Measurements from ENCODE around the gene ARL15. TPM values are rescaled to one million over a fixed set of nuclear protein-coding genes. Genes with fewer than 3 reads are reported as not detected.
A peak's percentile ranks its signal among the peaks of the same experiment; 100 is the strongest.

The ARL15 gene
- total and polyA plus RNA-seq, 9 of the 15 experiments (the other 6 are each of a cell fraction or from before 2014, with no cell fraction given) = 18.5 to 80.4 (median 57.0) TPM

DNA sequence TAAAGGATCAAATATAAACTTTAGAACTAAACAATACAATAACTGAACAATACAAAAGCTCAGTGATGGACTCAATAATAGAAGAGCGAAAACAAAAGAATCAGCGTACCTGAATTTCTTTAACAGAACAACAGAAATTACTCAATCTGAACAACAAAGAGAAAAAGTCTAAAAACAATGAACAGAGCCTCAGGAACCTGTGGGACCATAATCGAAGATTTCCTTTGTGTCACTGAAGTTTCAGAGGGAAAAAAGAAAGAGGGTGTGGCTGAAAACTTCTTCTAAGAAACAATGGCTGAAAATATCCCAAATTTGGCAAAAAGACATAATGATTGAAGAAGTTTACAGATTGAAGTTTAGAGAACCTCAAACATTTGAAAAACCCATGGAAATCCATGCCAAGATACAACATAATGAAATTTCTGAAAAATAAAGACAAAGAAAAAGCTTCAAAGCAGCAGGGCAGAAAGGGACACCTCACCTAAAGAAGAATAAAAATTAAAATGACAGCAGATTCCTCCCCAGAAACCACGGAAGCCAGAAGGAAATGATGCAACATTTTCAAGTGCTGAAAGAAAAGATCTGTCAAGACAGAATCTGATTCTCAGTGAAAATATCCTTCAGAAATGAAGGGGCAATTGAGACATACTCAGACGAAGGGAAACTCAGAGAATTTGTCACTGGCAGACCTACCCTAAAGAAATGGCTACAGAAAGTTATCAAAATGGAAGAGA, 288.8 kb downstream of the ARL15 start:
- ChIA-PET CTCF (ENCODE audit: low intra/inter-chr PET ratio) (no interaction called here), POLR2A (interaction anchor here (1.0 to 1.1 kb wide), 3 partner anchors 8 to 13 kb away, joined by 3 to 4 read pairs (median 3); no protein-coding TSS in a partner anchor)
- Histone ChIP-seq H3K9ac (ENCODE audit: insufficient read depth in 1 of 2, low read depth in 2 of 2, low read length in 2 of 2) (peak overlapping the region in 1 of 2 experiments; percentile 33; a peak in 2 of 4 replicates), H3K79me2 (ENCODE audit: control insufficient read depth, insufficient read depth, low read length) (peaks cover 9% of the 10 kb centered on the region; the same call in 2 of the 3 replicates), H4K20me1 (replicated peaks; ENCODE audit: control insufficient read depth, insufficient read depth, low read length) (no peaks in the 10 kb centered on the region), H3K36me3 (ENCODE audit: control insufficient read depth, insufficient read depth, low read length) (peaks cover 5% of the 10 kb centered on the region; the same call in 2 of the 3 replicates), H3K27me3 (ENCODE audit: control insufficient read depth in 2 of 2, insufficient read depth in 2 of 2, low read length in 2 of 2) (no peaks in the 10 kb centered on the region), H3K4me1 (replicated peaks in 1 of 2; ENCODE audit: control insufficient read depth in 2 of 2, insufficient read depth in 2 of 2, low read length in 2 of 2) (peaks cover 6 to 22% of the 10 kb centered on the region in 2 experiments; a peak in 3 of 5 replicates), H3K4me2 (ENCODE audit: insufficient read depth, low read length) (peak overlapping the region; percentile 28; the same call in 1 of the 2 replicates), H3K4me3 (no peak overlapping the region), H3K9me3 (replicated peaks; ENCODE audit: control insufficient read depth, insufficient read depth, low read depth, low read length) (no peaks in the 10 kb centered on the region), H2AFZ (ENCODE audit: low read depth, low read length) (no peak overlapping the region), H3K27ac (ENCODE audit: extremely low read depth, low read depth, low read length) (peak overlapping the region; percentile 32), H3K9me1 (ENCODE audit: control insufficient read depth, insufficient read depth, low read length) (no peaks in the 10 kb centered on the region)
- BruUV-seq (replicated peaks) = TSS peak; percentile 40
- ATAC-seq = peak; percentile 83
- WGBS (ENCODE audit: insufficient coverage, low coverage, missing lambda C conversion rate) = 43% methylated on average over 5 of the region's 5 CpGs
- FAIRE-seq = peak; percentile 58
- peak in 2 of 4 experiments; percentile 13 to 26 for DNase-seq (ENCODE audit: extremely low read depth in 1 of 4, low spot score in 3 of 4)
- intact Hi-C loops (cut with micrococcal nuclease) (no loop called here), in situ Hi-C loops (cut with MboI) (no loop called here)
- peak; percentile 58; the same call in 1 of the 2 replicates for TF ChIP-seq SMARCA4 (IDR thresholded peaks at IDR 0.05)
- peak in 1 of 2 experiments; percentile 69; a peak in 1 of 4 replicates for TF ChIP-seq RCOR1 (IDR thresholded peaks at IDR 0.05; ENCODE audit: borderline replicate concordance in 1 of 2, low read depth in 2 of 2, low read length in 2 of 2)
- 0 out of 4 replicates have a peak, but pooled peaks of 1 of the 2 experiments have one; percentile 15 for TF ChIP-seq TBL1XR1 (IDR thresholded peaks at IDR 0.05; ENCODE audit: low read length in 2 of 2)
- TF ChIP-seq HDAC3 (IDR thresholded peaks at IDR 0.05; ENCODE audit: borderline replicate concordance, partially characterized antibody) = peak; percentile 39
- TF ChIP-seq ETV1 (tag; conservative IDR thresholded peaks at IDR 0.05; ENCODE audit: low read depth) = peak; percentile 93
- TF ChIP-seq, protein P1, sequence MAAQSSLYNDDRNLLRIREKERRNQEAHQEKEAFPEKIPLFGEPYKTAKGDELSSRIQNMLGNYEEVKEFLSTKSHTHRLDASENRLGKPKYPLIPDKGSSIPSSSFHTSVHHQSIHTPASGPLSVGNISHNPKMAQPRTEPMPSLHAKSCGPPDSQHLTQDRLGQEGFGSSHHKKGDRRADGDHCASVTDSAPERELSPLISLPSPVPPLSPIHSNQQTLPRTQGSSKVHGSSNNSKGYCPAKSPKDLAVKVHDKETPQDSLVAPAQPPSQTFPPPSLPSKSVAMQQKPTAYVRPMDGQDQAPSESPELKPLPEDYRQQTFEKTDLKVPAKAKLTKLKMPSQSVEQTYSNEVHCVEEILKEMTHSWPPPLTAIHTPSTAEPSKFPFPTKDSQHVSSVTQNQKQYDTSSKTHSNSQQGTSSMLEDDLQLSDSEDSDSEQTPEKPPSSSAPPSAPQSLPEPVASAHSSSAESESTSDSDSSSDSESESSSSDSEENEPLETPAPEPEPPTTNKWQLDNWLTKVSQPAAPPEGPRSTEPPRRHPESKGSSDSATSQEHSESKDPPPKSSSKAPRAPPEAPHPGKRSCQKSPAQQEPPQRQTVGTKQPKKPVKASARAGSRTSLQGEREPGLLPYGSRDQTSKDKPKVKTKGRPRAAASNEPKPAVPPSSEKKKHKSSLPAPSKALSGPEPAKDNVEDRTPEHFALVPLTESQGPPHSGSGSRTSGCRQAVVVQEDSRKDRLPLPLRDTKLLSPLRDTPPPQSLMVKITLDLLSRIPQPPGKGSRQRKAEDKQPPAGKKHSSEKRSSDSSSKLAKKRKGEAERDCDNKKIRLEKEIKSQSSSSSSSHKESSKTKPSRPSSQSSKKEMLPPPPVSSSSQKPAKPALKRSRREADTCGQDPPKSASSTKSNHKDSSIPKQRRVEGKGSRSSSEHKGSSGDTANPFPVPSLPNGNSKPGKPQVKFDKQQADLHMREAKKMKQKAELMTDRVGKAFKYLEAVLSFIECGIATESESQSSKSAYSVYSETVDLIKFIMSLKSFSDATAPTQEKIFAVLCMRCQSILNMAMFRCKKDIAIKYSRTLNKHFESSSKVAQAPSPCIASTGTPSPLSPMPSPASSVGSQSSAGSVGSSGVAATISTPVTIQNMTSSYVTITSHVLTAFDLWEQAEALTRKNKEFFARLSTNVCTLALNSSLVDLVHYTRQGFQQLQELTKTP (IDR thresholded peaks at IDR 0.05; ENCODE audit: low read depth in 1 of 2, partially characterized antibody in 2 of 2) = peak in 1 of 2 experiments; percentile 8
- TF ChIP-seq ARID1B (IDR thresholded peaks at IDR 0.05) = peak; percentile 58
- TF ChIP-seq, protein P2, sequence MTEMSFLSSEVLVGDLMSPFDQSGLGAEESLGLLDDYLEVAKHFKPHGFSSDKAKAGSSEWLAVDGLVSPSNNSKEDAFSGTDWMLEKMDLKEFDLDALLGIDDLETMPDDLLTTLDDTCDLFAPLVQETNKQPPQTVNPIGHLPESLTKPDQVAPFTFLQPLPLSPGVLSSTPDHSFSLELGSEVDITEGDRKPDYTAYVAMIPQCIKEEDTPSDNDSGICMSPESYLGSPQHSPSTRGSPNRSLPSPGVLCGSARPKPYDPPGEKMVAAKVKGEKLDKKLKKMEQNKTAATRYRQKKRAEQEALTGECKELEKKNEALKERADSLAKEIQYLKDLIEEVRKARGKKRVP (CRISPR knock-in tag; IDR thresholded peaks at IDR 0.05) = peak; percentile 94
- TF ChIP-seq RAD21 (CRISPR knock-in tag; conservative IDR thresholded peaks at IDR 0.05 in 1 of 2, IDR thresholded peaks at IDR 0.05 in 1 of 2) = peak in 1 of 2 experiments; percentile 2; a peak in 1 of 4 replicates
- peak; percentile 77 for TF ChIP-seq ATF7 (IDR thresholded peaks at IDR 0.05)
- TF ChIP-seq TARDBP (IDR thresholded peaks at IDR 0.05) = no peak
- TF ChIP-seq CBX2 (IDR thresholded peaks at IDR 0.05; ENCODE audit: insufficient read depth, low read length, poor library complexity, severe bottlenecking) = no peak
- TF ChIP-seq TRIM24 (IDR thresholded peaks at IDR 0.05) = peak; percentile 48 to 52; a peak in 2 of 4 replicates

Data from K562 (cell line).